Liver (tissue), 9 donors: ENCODE measurements around the gene TRAPPC10. TPM values are rescaled to one million over a fixed set of nuclear protein-coding genes. Genes with fewer than 3 reads are reported as not detected.

Experiments
- DNase-seq: peaks from one replicate; pipeline ENCODE4 v3.0.0-alpha.2; 2017; ENCODE audit warnings: low spot score
- H3K27ac ChIP-seq, 2 donors: one replicate each; pipeline ENCODE4 v1.7.0; 2013; ENCODE audit warnings: inconsistent platforms in 2 of 2, low read length in 2 of 2, control low read depth in 1 of 2, low read depth in 1 of 2, mild to moderate bottlenecking in 1 of 2
- H3K27me3 ChIP-seq, 4 donors: one replicate each; pipeline versions ENCODE4 v1.6.1 to v1.7.0; 2013; ENCODE audit warnings: low read length in 3 of 4, inconsistent platforms in 1 of 4, mild to moderate bottlenecking in 1 of 4, moderate library complexity in 1 of 4; ENCODE audit not compliant: control insufficient read depth in 4 of 4, insufficient read depth in 4 of 4
- H3K36me3 ChIP-seq, 4 donors: one replicate each; pipeline versions ENCODE4 v1.6.1 to v1.7.0; 2013; ENCODE audit warnings: low read length in 3 of 4, mild to moderate bottlenecking in 3 of 4, low read depth in 1 of 4, moderate library complexity in 1 of 4; ENCODE audit not compliant: control insufficient read depth in 4 of 4, insufficient read depth in 3 of 4
- H3K4me1 ChIP-seq, 4 donors: one replicate each; pipeline versions ENCODE4 v1.6.1 to v1.7.0; 2013; ENCODE audit warnings: low read length in 3 of 4, mild to moderate bottlenecking in 3 of 4, moderate library complexity in 1 of 4; ENCODE audit not compliant: control insufficient read depth in 4 of 4, insufficient read depth in 4 of 4
- H3K4me3 ChIP-seq, 3 donors: one replicate each; pipeline versions ENCODE4 v1.6.1 to v1.7.0; 2013; ENCODE audit warnings: low read length in 3 of 3, control low read depth in 1 of 3, low read depth in 1 of 3, mild to moderate bottlenecking in 1 of 3
- H3K9ac ChIP-seq, 2 donors: one replicate each; pipeline ENCODE4 v1.7.0; 2013; ENCODE audit warnings: low read length in 2 of 2, mild to moderate bottlenecking in 2 of 2, moderate library complexity in 2 of 2, control low read depth in 1 of 2, low read depth in 1 of 2
- H3K9me3 ChIP-seq, 4 donors: one replicate each; pipeline versions ENCODE4 v1.6.1 to v1.7.0; 2013; ENCODE audit warnings: low read length in 3 of 4; ENCODE audit not compliant: control insufficient read depth in 4 of 4
- EGR1 ChIP-seq, 2 donors: IDR thresholded peaks; 2 replicates each; pipeline ENCODE4 v1.6.1; 2016 to 2018; ENCODE audit warnings: antibody characterized with exemption in 2 of 2, low read depth in 2 of 2
- FOXA1 ChIP-seq: IDR thresholded peaks from 2 replicates; pipeline ENCODE4 v1.6.1; 2016; ENCODE audit warnings: antibody characterized with exemption
- FOXA2 ChIP-seq: IDR thresholded peaks from 2 replicates; pipeline ENCODE4 v1.6.1; 2016; ENCODE audit warnings: antibody characterized with exemption
- GABPA ChIP-seq, 2 donors: IDR thresholded peaks in 1 of 2; conservative IDR thresholded peaks in 1 of 2; 2 replicates each; pipeline ENCODE4 v1.6.1; 2016; ENCODE audit warnings: antibody characterized with exemption in 2 of 2, mild to moderate bottlenecking in 1 of 2, moderate library complexity in 1 of 2
- HNF4A ChIP-seq, 2 donors: conservative IDR thresholded peaks; 2 replicates each; pipeline ENCODE4 v1.6.1; 2016; ENCODE audit warnings: antibody characterized with exemption in 2 of 2, mild to moderate bottlenecking in 2 of 2
- HNF4G ChIP-seq: IDR thresholded peaks from 2 replicates; pipeline ENCODE4 v1.6.1; 2016; ENCODE audit warnings: antibody characterized with exemption
- JUND ChIP-seq, 2 donors: IDR thresholded peaks; 2 replicates each; pipeline ENCODE4 v1.6.1; 2016; ENCODE audit warnings: antibody characterized with exemption in 2 of 2
- RAD21 ChIP-seq, 2 donors: IDR thresholded peaks; 2 replicates each; pipeline ENCODE4 v1.6.1; 2016; ENCODE audit warnings: antibody characterized with exemption in 2 of 2, mild to moderate bottlenecking in 2 of 2
- RXRA ChIP-seq, 2 donors: IDR thresholded peaks; 2 replicates each; pipeline ENCODE4 v1.6.1; 2017 to 2018; ENCODE audit warnings: antibody characterized with exemption in 2 of 2, mild to moderate bottlenecking in 1 of 2
- SP1 ChIP-seq: IDR thresholded peaks from 2 replicates; pipeline ENCODE4 v1.6.1; 2018; ENCODE audit warnings: antibody characterized with exemption, mild to moderate bottlenecking
- TAF1 ChIP-seq: conservative IDR thresholded peaks from 2 replicates; pipeline ENCODE4 v1.6.1; 2016; ENCODE audit warnings: antibody characterized with exemption, mild to moderate bottlenecking
- YY1 ChIP-seq: IDR thresholded peaks from 2 replicates; pipeline ENCODE4 v1.6.1; 2016; ENCODE audit warnings: antibody characterized with exemption, mild to moderate bottlenecking
- WGBS: extraction: QIAGEN DNeasy Blood & Tissue Kit; methylation state at CpG from one replicate; pipeline ENCODE4 v1.1.7; 2013; 5-methylcytosine and 5-hydroxymethylcytosine counted together
- polyA plus RNA-seq, 2 donors: library from polyadenylated mRNA; stranded (reverse) in 1 of 2; unstranded in 1 of 2; fragments of 200-250 nt in 1 of 2; fragments of >200 nt in 1 of 2; fragmentation: Nextera tagmentation in 1 of 2; extraction: Ambion mirVana in 1 of 2; gene quantifications; one replicate each; pipeline versions ENCODE4 v1.2.1 to v1.2.3, GENCODE V29; 2013 to 2015
- total RNA-seq, 2 donors: library from RNA; depleted of rRNA; stranded (reverse); fragments of >200 nt; gene quantifications; one replicate each; pipeline ENCODE4 v1.2.3, GENCODE V29; 2014
- TF ChIP-seq, protein P1 (sequence below): IDR thresholded peaks from 2 replicates; pipeline ENCODE4 v1.6.1; 2016; ENCODE audit warnings: antibody characterized with exemption, mild to moderate bottlenecking
- TF ChIP-seq, protein P2 (sequence below): fragments of 150-350 bp; IDR thresholded peaks from 2 replicates; pipeline ENCODE4 v1.5.1; 2017; ENCODE audit warnings: improper control_type of control experiment, low read depth, low read length; ENCODE audit not compliant: missing input control
- TF ChIP-seq, protein P3 (sequence below): IDR thresholded peaks from 2 replicates; pipeline ENCODE4 v1.6.1; 2016; ENCODE audit warnings: antibody characterized with exemption
- TF ChIP-seq, protein P4 (sequence below): IDR thresholded peaks from 2 replicates; pipeline ENCODE4 v1.6.1; 2016; ENCODE audit warnings: antibody characterized with exemption
- donor health status: healthy.
- donor health status: healthy.
- donor health status: healthy.
- donor health status: healthy.
- donor health status: healthy.

TRAPPC10 gene
- total and polyA plus RNA-seq, 4 donors = 4.9 to 24.9 (median 11.9) TPM

DNA sequence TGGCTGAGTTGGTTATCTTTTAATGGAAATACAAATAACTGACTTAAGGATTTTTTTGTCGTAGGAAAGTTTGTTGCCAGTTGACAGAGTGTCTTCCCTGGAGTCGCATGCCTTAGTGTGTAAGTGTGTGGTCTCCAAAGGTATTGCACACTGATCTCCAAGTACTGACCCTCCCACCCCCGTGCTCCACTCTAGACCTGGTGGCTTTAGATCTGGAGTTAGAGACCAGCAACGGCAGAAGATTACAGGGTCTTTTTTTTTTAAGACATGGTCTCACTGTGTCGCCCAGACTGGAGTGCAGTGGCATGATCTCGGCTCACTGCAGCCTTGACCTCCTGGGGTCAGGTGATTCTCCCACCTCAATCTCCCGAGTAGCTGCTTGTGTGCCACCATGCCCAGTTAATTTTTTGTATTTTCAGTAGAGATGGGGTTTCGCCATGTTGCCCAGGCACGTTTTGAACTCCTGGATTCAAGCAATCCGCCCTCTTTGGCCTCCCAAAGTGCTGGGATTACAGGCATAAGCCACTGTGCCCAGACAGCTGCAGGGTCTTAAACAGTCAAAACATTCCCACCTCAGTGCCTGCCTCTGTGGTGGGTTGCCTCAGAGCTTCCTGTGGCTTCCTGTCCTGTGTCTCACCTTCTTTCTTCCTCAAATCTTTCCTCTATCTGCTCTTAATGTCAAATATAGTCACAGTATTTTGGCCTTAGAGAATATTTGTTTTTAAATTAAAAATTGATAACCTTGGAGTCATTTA, 6.9 kb downstream of the TRAPPC10 start:
- Histone ChIP-seq H3K9ac (no peak overlapping the region), H3K4me1 (peaks cover 11 to 32% (median 26%) of the 10 kb centered on the region in 4 donors), H3K36me3 (no peaks in the 10 kb centered on the region), H3K9me3 (no peaks in the 10 kb centered on the region), H3K27me3 (no peaks in the 10 kb centered on the region), H3K4me3 (no peak overlapping the region), H3K27ac (no peak overlapping the region)
- DNase-seq = peak; percentile 24
- 77% methylated on average over 10 of the region's 10 CpGs for WGBS
- TF ChIP-seq YY1 (no peak), EGR1 (IDR thresholded peaks at IDR 0.05; ENCODE audit: low read depth in 2 of 2) (no peak), HNF4G (no peak), TAF1 (no peak), RXRA (IDR thresholded peaks at IDR 0.05) (no peak), RAD21 (IDR thresholded peaks at IDR 0.05) (no peak), FOXA2 (no peak)
- TF ChIP-seq, protein P1, sequence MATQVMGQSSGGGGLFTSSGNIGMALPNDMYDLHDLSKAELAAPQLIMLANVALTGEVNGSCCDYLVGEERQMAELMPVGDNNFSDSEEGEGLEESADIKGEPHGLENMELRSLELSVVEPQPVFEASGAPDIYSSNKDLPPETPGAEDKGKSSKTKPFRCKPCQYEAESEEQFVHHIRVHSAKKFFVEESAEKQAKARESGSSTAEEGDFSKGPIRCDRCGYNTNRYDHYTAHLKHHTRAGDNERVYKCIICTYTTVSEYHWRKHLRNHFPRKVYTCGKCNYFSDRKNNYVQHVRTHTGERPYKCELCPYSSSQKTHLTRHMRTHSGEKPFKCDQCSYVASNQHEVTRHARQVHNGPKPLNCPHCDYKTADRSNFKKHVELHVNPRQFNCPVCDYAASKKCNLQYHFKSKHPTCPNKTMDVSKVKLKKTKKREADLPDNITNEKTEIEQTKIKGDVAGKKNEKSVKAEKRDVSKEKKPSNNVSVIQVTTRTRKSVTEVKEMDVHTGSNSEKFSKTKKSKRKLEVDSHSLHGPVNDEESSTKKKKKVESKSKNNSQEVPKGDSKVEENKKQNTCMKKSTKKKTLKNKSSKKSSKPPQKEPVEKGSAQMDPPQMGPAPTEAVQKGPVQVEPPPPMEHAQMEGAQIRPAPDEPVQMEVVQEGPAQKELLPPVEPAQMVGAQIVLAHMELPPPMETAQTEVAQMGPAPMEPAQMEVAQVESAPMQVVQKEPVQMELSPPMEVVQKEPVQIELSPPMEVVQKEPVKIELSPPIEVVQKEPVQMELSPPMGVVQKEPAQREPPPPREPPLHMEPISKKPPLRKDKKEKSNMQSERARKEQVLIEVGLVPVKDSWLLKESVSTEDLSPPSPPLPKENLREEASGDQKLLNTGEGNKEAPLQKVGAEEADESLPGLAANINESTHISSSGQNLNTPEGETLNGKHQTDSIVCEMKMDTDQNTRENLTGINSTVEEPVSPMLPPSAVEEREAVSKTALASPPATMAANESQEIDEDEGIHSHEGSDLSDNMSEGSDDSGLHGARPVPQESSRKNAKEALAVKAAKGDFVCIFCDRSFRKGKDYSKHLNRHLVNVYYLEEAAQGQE = no peak
- TF ChIP-seq, protein P2, sequence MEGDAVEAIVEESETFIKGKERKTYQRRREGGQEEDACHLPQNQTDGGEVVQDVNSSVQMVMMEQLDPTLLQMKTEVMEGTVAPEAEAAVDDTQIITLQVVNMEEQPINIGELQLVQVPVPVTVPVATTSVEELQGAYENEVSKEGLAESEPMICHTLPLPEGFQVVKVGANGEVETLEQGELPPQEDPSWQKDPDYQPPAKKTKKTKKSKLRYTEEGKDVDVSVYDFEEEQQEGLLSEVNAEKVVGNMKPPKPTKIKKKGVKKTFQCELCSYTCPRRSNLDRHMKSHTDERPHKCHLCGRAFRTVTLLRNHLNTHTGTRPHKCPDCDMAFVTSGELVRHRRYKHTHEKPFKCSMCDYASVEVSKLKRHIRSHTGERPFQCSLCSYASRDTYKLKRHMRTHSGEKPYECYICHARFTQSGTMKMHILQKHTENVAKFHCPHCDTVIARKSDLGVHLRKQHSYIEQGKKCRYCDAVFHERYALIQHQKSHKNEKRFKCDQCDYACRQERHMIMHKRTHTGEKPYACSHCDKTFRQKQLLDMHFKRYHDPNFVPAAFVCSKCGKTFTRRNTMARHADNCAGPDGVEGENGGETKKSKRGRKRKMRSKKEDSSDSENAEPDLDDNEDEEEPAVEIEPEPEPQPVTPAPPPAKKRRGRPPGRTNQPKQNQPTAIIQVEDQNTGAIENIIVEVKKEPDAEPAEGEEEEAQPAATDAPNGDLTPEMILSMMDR = no peak
- TF ChIP-seq, protein P3, sequence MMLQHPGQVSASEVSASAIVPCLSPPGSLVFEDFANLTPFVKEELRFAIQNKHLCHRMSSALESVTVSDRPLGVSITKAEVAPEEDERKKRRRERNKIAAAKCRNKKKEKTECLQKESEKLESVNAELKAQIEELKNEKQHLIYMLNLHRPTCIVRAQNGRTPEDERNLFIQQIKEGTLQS = no peak
- TF ChIP-seq, protein P4, sequence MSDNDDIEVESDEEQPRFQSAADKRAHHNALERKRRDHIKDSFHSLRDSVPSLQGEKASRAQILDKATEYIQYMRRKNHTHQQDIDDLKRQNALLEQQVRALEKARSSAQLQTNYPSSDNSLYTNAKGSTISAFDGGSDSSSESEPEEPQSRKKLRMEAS = no peak

DNA sequence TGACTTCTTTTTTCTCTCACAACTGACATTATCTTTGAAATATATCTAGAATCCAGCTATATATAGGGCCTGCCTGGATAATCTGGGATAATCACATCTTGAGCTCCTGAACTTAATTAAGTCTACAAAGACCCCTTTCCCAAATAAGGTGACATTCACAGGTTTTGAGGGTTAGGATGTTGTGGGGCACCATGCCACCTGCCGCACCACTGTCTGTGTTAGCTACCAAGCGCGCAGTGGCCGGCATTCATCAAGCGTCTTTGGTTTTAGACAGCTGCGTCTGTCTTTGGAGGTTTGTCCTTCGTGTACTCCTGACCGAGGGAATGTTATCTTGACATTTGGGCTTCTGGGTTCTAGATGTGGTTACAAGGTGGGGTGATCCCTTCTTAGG, 7.5 kb downstream of the TRAPPC10 start:
- TF ChIP-seq JUND (IDR thresholded peaks at IDR 0.05) (no peak), FOXA2 (no peak), TAF1 (no peak), SP1 (no peak), YY1 (no peak), RAD21 (IDR thresholded peaks at IDR 0.05) (no peak), FOXA1 (no peak), RXRA (IDR thresholded peaks at IDR 0.05) (no peak), HNF4A (conservative IDR thresholded peaks at IDR 0.05) (no peak), GABPA (IDR thresholded peaks at IDR 0.05 in 1 of 2, conservative IDR thresholded peaks at IDR 0.05 in 1 of 2) (no peak)
- TF ChIP-seq, protein P3 = no peak
- TF ChIP-seq, protein P4 = no peak
- TF ChIP-seq, protein P1 = no peak
- Histone ChIP-seq H3K9me3 (no peaks in the 10 kb centered on the region), H3K36me3 (no peaks in the 10 kb centered on the region), H3K4me3 (no peak overlapping the region), H3K9ac (no peak overlapping the region), H3K4me1 (peaks cover 11 to 29% (median 21%) of the 10 kb centered on the region in 4 donors), H3K27me3 (no peaks in the 10 kb centered on the region), H3K27ac (no peak overlapping the region)
- DNase-seq = peak; percentile 14
- 96% methylated on average over 8 of the region's 8 CpGs for WGBS
